ENCODE results near the gene NFE2L1.
A peak's percentile ranks its signal among the peaks of the same experiment; 100 is the strongest.
"Not testable (repeated sequence)": the region's sequence is repeated elsewhere in the genome, so short reads cannot be mapped to it uniquely, and the experiment has no call there.

The NFE2L1 gene

GRCh38 chr17:48025040-48025903 lies 22.9 kb upstream of the NFE2L1 start:
- FAIRE-seq (peak; percentile 97), DNase-seq (ENCODE audit: insufficient read length) (peak; percentile 86)
- TF ChIP-seq TAF1 (IDR thresholded peaks at IDR 0.05; ENCODE audit: borderline replicate concordance, low read depth, low read length), result no peak
- no peak for TF ChIP-seq POLR2AphosphoS5 (IDR thresholded peaks at IDR 0.05; ENCODE audit: low read depth, low read length)
- no peak for TF ChIP-seq POLR2A (IDR thresholded peaks at IDR 0.05; ENCODE audit: low read depth, low read length)

DNA sequence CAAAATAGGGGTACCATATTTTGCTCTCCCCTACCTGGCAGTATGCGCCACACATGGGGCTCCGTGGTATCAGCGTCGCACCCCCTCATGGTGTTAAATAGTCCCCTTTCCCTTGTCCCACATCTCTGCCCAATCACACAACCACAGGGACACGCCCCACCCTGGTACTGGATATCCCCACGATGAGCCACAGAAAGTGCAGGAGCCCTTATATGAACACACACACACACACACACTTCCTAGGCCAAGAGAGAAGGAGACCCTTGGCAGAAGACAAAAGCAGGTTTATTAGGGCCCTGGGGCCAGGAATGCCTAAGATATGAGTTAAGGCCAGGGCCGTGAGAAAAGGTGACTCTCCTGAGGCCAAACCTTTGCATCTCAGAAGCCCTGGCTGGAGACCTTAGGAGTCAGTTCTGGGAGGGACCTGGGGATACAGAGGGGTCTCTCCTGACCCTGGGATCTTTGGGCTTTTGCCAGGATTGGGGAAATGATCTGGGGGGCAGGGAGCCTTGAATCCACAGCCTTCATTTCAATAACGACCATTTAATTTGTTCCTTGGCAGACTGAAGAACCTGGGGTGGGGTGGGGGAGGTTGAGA lies 22.2 kb upstream of the NFE2L1 start:
- TF ChIP-seq TAF1 (IDR thresholded peaks at IDR 0.05; ENCODE audit: borderline replicate concordance, low read depth, low read length) (no peak), POLR2AphosphoS5 (IDR thresholded peaks at IDR 0.05; ENCODE audit: low read depth, low read length) (no peak), POLR2A (IDR thresholded peaks at IDR 0.05; ENCODE audit: low read depth, low read length) (no peak)
- FAIRE-seq, result no peak
- no peak for DNase-seq (ENCODE audit: insufficient read length)

GRCh38 chr17:48026502-48027321 lies 21.4 kb upstream of the NFE2L1 start:
- TF ChIP-seq POLR2AphosphoS5 (IDR thresholded peaks at IDR 0.05; ENCODE audit: low read depth, low read length), result no peak
- peak; percentile 85 for FAIRE-seq

DNA sequence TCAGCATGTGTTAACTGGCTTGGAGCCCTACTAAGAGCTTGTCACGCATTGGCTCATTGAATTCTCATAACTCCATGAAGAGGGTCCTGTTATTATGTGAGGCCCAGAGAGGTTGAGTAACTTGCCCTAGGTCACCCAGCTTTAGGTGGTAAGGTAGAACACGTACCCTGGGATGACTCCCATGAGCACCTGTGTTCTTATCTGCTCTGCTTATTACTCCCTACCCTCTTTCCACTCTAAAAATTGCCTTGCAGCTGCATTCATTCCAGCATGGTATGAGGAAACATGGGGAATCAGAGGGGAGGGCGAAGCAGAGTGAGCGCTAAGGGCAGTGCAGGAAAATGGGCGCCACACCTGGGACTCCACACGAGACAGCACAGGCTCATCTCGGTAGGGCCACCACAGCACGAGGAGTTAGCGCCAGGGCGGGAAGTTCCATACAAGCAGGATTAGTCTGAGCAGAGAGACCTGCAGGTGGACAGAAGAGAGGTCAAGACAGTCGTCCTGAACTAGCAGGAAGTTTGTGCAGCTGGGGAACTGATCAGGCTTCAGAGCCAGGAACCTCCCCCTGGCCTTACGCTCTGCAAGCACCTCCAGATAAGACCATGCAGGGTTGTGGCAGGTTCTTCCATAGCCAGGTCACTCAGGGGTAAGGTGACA lies 20.7 kb upstream of the NFE2L1 start:
- DNase-seq (ENCODE audit: insufficient read length) (no peak), FAIRE-seq (no peak)
- TF ChIP-seq POLR2AphosphoS5 (IDR thresholded peaks at IDR 0.05; ENCODE audit: low read depth, low read length) (no peak), POLR2A (IDR thresholded peaks at IDR 0.05; ENCODE audit: low read depth, low read length) (no peak), TAF1 (IDR thresholded peaks at IDR 0.05; ENCODE audit: borderline replicate concordance, low read depth, low read length) (no peak)

More at GRCh38 chr17:48026502-48027321, 21.4 kb upstream of the NFE2L1 start:
- peak; percentile 83 for DNase-seq (ENCODE audit: insufficient read length)

DNA sequence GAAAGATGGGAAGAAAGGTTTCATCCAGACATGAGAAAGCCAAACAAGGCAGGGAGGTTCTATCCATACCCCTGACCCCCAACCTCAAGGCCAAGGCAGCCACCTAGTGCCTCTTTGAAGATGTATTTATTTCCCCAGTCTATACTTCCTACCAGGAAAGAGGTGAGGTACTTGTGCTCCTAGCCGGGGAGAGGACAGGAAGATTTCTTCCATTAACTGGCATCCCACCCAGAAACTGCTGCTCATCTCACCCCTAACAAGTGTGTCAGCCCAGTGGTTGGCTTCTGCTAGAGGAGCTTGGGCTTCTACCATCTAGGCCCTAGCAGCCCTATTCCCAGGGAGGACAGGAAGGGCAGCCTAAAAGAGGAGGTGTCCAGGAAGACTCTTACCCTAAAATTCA lies 19.4 kb upstream of the NFE2L1 start:
- no peak for TF ChIP-seq POLR2A (IDR thresholded peaks at IDR 0.05; ENCODE audit: low read depth, low read length)
- FAIRE-seq (no peak), DNase-seq (ENCODE audit: insufficient read length) (no peak)

DNA sequence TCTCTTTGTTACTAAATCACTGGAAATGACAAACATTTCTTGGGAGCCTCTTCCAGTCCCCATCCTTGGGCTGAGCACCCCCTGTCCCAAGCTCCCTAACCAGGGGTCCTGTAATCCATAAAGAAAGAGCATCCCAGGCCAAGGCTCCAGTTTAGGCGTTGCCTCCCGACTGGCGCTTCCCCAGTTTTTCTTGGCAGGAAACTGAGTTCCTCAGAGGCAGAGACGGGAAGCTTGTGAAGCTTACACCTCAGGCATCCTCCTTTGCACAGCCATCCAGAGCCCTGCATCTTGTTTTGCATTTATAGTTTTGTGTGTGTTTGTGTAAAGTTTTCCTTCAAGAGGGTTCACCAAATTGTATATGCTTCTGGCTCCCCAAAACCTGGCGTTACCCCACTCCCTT lies 17.6 kb upstream of the NFE2L1 start:
- TF ChIP-seq POLR2AphosphoS5 (IDR thresholded peaks at IDR 0.05; ENCODE audit: low read depth, low read length), result no peak
- no peak for TF ChIP-seq TAF1 (IDR thresholded peaks at IDR 0.05; ENCODE audit: borderline replicate concordance, low read depth, low read length)
- no peak for TF ChIP-seq POLR2A (IDR thresholded peaks at IDR 0.05; ENCODE audit: low read depth, low read length)
- no peak for FAIRE-seq
- no peak for DNase-seq (ENCODE audit: insufficient read length)

- no peak for TF ChIP-seq POLR2AphosphoS5 (IDR thresholded peaks at IDR 0.05; ENCODE audit: low read depth, low read length)
- TF ChIP-seq TAF1 (IDR thresholded peaks at IDR 0.05; ENCODE audit: borderline replicate concordance, low read depth, low read length), result no peak
- no peak for TF ChIP-seq POLR2A (IDR thresholded peaks at IDR 0.05; ENCODE audit: low read depth, low read length)
- no peak for FAIRE-seq
Observed at GRCh38 chr17:48031966-48032365, 16.2 kb upstream of the NFE2L1 start.

DNA sequence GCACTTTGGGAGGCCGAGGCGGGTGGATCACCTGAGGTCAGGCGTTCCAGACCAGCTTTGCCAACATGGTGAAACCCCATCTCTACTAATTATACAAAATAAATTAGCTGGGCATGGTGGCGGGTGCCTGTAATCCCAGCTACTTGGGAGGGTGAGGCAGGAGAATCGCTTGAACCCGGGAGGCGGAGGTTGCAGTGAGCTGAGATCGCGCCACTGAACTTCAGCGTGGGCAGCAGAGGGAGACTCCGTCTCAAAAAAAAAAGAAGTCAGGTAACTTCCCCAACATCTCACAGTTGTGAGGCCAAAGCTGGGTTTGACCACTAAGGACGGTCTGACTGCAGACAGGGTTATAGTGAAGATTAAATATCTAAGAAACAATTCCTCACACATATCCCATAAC lies 13.4 kb upstream of the NFE2L1 start:
- not testable (repeated sequence) for FAIRE-seq; DNase-seq (ENCODE audit: insufficient read length)

More at GRCh38 chr17:48031966-48032365, 16.2 kb upstream of the NFE2L1 start:
- no peak for DNase-seq (ENCODE audit: insufficient read length)

- no peak for TF ChIP-seq POLR2A (IDR thresholded peaks at IDR 0.05; ENCODE audit: low read depth, low read length)
- no peak for TF ChIP-seq POLR2AphosphoS5 (IDR thresholded peaks at IDR 0.05; ENCODE audit: low read depth, low read length)
- no peak for TF ChIP-seq TAF1 (IDR thresholded peaks at IDR 0.05; ENCODE audit: borderline replicate concordance, low read depth, low read length)
- FAIRE-seq, result no peak
- DNase-seq (ENCODE audit: insufficient read length), result no peak
Observed at GRCh38 chr17:48036693-48037035, 11.5 kb upstream of the NFE2L1 start.

- peak; percentile 53 for DNase-seq (ENCODE audit: insufficient read length)
- FAIRE-seq, result peak; percentile 85
- no peak for TF ChIP-seq POLR2AphosphoS5 (IDR thresholded peaks at IDR 0.05; ENCODE audit: low read depth, low read length)
- no peak for TF ChIP-seq TAF1 (IDR thresholded peaks at IDR 0.05; ENCODE audit: borderline replicate concordance, low read depth, low read length)
- TF ChIP-seq POLR2A (IDR thresholded peaks at IDR 0.05; ENCODE audit: low read depth, low read length), result no peak
Observed at GRCh38 chr17:48037036-48037837, 10.9 kb upstream of the NFE2L1 start, which contains the start of gene COPZ2. TSS of gene COPZ2 (minus strand) at chr17:48037797. CDS start at chr17:48037777, 20 bp downstream.
